HEK293T (cell line): ENCODE measurements around the gene KIT.

Experiments
- CTCF ChIA-PET: fragments of 350-600 bp; formaldehyde crosslinking; extraction: SDS; loops from one replicate; lab custom pipeline; 2021; ENCODE audit warnings: antibody characterized with exemption, inconsistent platforms; lab: Yijun Ruan, JAX
- POLR2A ChIA-PET: fragments of 350-600 bp; formaldehyde crosslinking; extraction: SDS; loops from one replicate; lab custom pipeline; 2020; ENCODE audit warnings: antibody characterized with exemption, inconsistent platforms; lab: Yijun Ruan, JAX
- DNase-seq: peaks from one replicate; pipeline ENCODE4 v3.0.0; 2012; ENCODE audit warnings: mixed read lengths; ENCODE audit errors: extremely low spot score
- ARNT ChIP-seq: fragments of 450-650 bp; IDR thresholded peaks from 2 replicates; pipeline ENCODE4 v1.6.1; 2017; ENCODE audit warnings: mild to moderate bottlenecking
- BHLHE40 ChIP-seq: fragments of 450-650 bp; IDR thresholded peaks from 2 replicates; pipeline ENCODE4 v1.6.1; 2016; ENCODE audit warnings: mild to moderate bottlenecking, moderate library complexity, borderline replicate concordance
- CTBP1 ChIP-seq: fragments of 450-650 bp; IDR thresholded peaks from 2 replicates; pipeline ENCODE4 v1.6.1; 2016; ENCODE audit warnings: borderline replicate concordance
- ELF4 ChIP-seq: fragments of 450-650 bp; IDR thresholded peaks from 2 replicates; pipeline ENCODE4 v1.6.1; 2017; ENCODE audit warnings: antibody characterized with exemption
- FOXA1 ChIP-seq: fragments of 450-650 bp; IDR thresholded peaks from 2 replicates; pipeline ENCODE4 v1.6.1; 2016; ENCODE audit warnings: mild to moderate bottlenecking
- FOXK2 ChIP-seq: fragments of 450-650 bp; IDR thresholded peaks from 2 replicates; pipeline ENCODE4 v1.6.1; 2016; ENCODE audit warnings: mild to moderate bottlenecking
- FOXM1 ChIP-seq: fragments of 450-650 bp; IDR thresholded peaks from 2 replicates; pipeline ENCODE4 v1.6.1; 2017; ENCODE audit warnings: mild to moderate bottlenecking, borderline replicate concordance
- HDGF ChIP-seq: fragments of 450-650 bp; IDR thresholded peaks from 2 replicates; pipeline ENCODE4 v1.6.1; 2017; ENCODE audit warnings: antibody characterized with exemption, borderline replicate concordance
- L3MBTL2 ChIP-seq: fragments of 450-650 bp; conservative IDR thresholded peaks from 2 replicates; pipeline ENCODE4 v1.6.1; 2016; ENCODE audit warnings: mild to moderate bottlenecking
- LEF1 ChIP-seq: fragments of 450-650 bp; IDR thresholded peaks from 2 replicates; pipeline ENCODE4 v1.6.1; 2017; ENCODE audit warnings: mild to moderate bottlenecking, borderline replicate concordance
- NFRKB ChIP-seq: fragments of 450-650 bp; IDR thresholded peaks from 2 replicates; pipeline ENCODE4 v1.6.1; 2016; ENCODE audit warnings: mild to moderate bottlenecking, moderate library complexity
- PKNOX1 ChIP-seq: fragments of 450-650 bp; IDR thresholded peaks from 2 replicates; pipeline ENCODE4 v1.6.1; 2016
- SP1 ChIP-seq: fragments of 450-650 bp; IDR thresholded peaks from 2 replicates; pipeline ENCODE4 v1.6.1; 2017
- SUZ12 ChIP-seq: fragments of 450-650 bp; IDR thresholded peaks from 2 replicates; pipeline ENCODE4 v1.6.1; 2016; ENCODE audit warnings: mild to moderate bottlenecking
- TARDBP ChIP-seq: fragments of 450-650 bp; IDR thresholded peaks from 2 replicates; pipeline ENCODE4 v1.6.1; 2016
- ZNF384 ChIP-seq: fragments of 450-650 bp; IDR thresholded peaks from 2 replicates; pipeline ENCODE4 v1.6.1; 2016

KIT gene

GRCh38 chr4:54709400-54709799, 51.6 kb downstream of the KIT start:
- no peak for TF ChIP-seq L3MBTL2
- no peak for TF ChIP-seq TARDBP
- no peak for TF ChIP-seq FOXA1
- no peak for TF ChIP-seq LEF1
- no peak for TF ChIP-seq ARNT
- TF ChIP-seq ELF4: no peak
- no peak for TF ChIP-seq HDGF
- no peak for TF ChIP-seq CTBP1
- TF ChIP-seq ZNF384: no peak
- TF ChIP-seq SP1: no peak
- no peak for TF ChIP-seq FOXM1
- no peak for TF ChIP-seq PKNOX1
- CTCF ChIA-PET: no interaction called here
- POLR2A ChIA-PET: no interaction called here
- DNase-seq: no peak

DNA sequence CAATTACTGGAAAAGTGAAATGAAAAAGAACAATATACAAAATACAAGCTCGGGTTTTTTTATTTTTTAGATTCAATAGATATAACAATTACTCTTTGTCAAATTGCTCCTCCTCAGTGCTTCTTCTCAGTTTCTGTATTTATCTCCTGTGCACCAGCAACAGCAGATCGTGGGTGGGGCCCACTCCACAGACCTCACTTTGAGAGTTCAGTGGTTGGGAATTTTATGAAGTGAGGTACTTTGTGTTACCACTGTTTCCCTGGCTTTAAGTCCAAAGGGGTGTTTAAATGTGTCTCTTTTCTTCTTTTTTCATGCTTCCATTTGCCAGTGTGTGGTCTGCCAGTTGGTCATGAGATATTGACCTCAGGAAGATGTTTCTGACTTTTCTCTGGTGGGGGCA, 54.4 kb downstream of the KIT start:
- CTCF ChIA-PET: interaction anchor here (0.6 kb wide), 1 partner anchor 31 kb away, joined by 4 read pairs; no protein-coding TSS in a partner anchor
- POLR2A ChIA-PET: no interaction called here
- TF ChIP-seq FOXM1 (no peak), LEF1 (no peak), HDGF (no peak), CTBP1 (no peak), PKNOX1 (no peak), TARDBP (no peak), SUZ12 (no peak), ARNT (no peak), FOXK2 (no peak), SP1 (no peak), NFRKB (no peak), ZNF384 (no peak), L3MBTL2 (no peak), FOXA1 (no peak)

DNA sequence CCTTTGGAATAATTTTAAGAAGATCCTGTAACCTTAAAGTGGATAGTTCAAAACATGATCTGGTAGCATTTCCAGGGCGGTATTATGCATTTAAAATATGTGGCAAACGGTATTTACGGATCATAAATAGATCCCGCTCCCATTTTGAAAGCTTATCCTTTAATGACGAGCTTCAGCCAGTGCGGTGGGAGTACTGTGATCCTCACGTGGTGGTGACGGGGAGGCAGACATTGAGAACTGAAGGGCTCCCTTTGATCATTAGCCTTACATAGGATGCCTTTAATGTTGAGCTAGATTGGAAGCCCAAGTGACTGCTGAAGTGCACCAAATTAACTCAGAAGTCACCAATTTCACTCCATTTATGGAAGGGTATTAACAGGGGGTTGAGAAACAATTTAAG, 56.9 kb downstream of the KIT start:
- CTCF ChIA-PET: interaction anchor here (1.0 kb wide), 1 partner anchor 33 kb away, joined by 7 read pairs; no protein-coding TSS in a partner anchor
- TF ChIP-seq ELF4 (no peak), BHLHE40 (no peak), L3MBTL2 (no peak), PKNOX1 (no peak)
- POLR2A ChIA-PET: no interaction called here
- no peak for DNase-seq

More for the DNA sequence above, 54.4 kb downstream of the KIT start:
- DNase-seq: no peak

- TF ChIP-seq SP1 (no peak), HDGF (no peak), ELF4 (no peak)
- ChIA-PET CTCF (no interaction called here), POLR2A (no interaction called here)
- no peak for DNase-seq
Observed at GRCh38 chr4:54716478-54717065, 58.8 kb downstream of the KIT start.

GRCh38 chr4:54717694-54718093, 59.9 kb downstream of the KIT start:
- CTCF ChIA-PET: no interaction called here
- POLR2A ChIA-PET: no interaction called here
- no peak for DNase-seq
- TF ChIP-seq ELF4 (no peak), ZNF384 (no peak), ARNT (no peak), PKNOX1 (no peak), SUZ12 (no peak), TARDBP (no peak), FOXM1 (no peak), NFRKB (no peak), BHLHE40 (no peak), FOXK2 (no peak), CTBP1 (no peak)

- POLR2A ChIA-PET: no interaction called here
- no peak for TF ChIP-seq NFRKB
- TF ChIP-seq SP1: no peak
- no peak for TF ChIP-seq FOXA1
- TF ChIP-seq CTBP1: no peak
- no peak for TF ChIP-seq FOXM1
- no peak for TF ChIP-seq SUZ12
- TF ChIP-seq LEF1: no peak
- no peak for TF ChIP-seq ZNF384
- TF ChIP-seq FOXK2: no peak
- TF ChIP-seq L3MBTL2: no peak
- TF ChIP-seq BHLHE40: no peak
- DNase-seq: no peak
- CTCF ChIA-PET: interaction anchor here (0.7 kb wide), 1 partner anchor 1146 kb away, joined by 3 read pairs; no protein-coding TSS in a partner anchor
Observed at GRCh38 chr4:54719378-54719777, 61.6 kb downstream of the KIT start.
